Measurements from ENCODE around the gene SOWAHD. TPM values are rescaled to one million over a fixed set of nuclear protein-coding genes. Genes with fewer than 3 reads are reported as not detected.

The SOWAHD gene
- total RNA-seq, 1 experiment from 2014 or later = not detected

GRCh38 chrX:119759248-119759766 lies 919 bp downstream of the SOWAHD start:
- Mint-ChIP-seq H3K9me3 (ENCODE audit: low read depth, unreplicated experiment) (no peaks in the 10 kb centered on the region), H3K27me3 (ENCODE audit: unreplicated experiment) (no peaks in the 10 kb centered on the region), H3K4me1 (ENCODE audit: low read depth, unreplicated experiment) (peaks cover 16% of the 10 kb centered on the region), H3K4me3 (ENCODE audit: low read depth, unreplicated experiment) (peak overlapping the region; percentile 76), H3K27ac (ENCODE audit: unreplicated experiment) (no peak overlapping the region), H3K36me3 (ENCODE audit: insufficient read depth, unreplicated experiment) (peaks cover 12% of the 10 kb centered on the region)
- CTCF ChIA-PET = interaction anchor here (0.7 to 1.3 kb wide), 2 partner anchors 10 to 20 kb away, joined by 3 read pairs; no protein-coding TSS in a partner anchor
- no peak for TF ChIP-seq CTCF (IDR thresholded peaks at IDR 0.05; ENCODE audit: unreplicated experiment)
- no peak for DNase-seq
- intact Hi-C loops (cut with micrococcal nuclease; ENCODE audit: unreplicated experiment) = no loop called here
- BruUV-seq (replicated peaks) = no TSS peak

GRCh38 chrX:119760026-119760877 lies 1.9 kb downstream of the SOWAHD start:
- peaks cover 16% of the 10 kb centered on the region for H3K4me1 Mint-ChIP-seq (ENCODE audit: low read depth, unreplicated experiment)
- H3K27me3 Mint-ChIP-seq (ENCODE audit: unreplicated experiment) = no peaks in the 10 kb centered on the region
- peaks cover 12% of the 10 kb centered on the region for H3K36me3 Mint-ChIP-seq (ENCODE audit: insufficient read depth, unreplicated experiment)
- no peak for TF ChIP-seq CTCF (IDR thresholded peaks at IDR 0.05; ENCODE audit: unreplicated experiment)
- no peaks in the 10 kb centered on the region for H3K9me3 Mint-ChIP-seq (ENCODE audit: low read depth, unreplicated experiment)
- intact Hi-C loops (cut with micrococcal nuclease; ENCODE audit: unreplicated experiment) = no loop called here
- H3K27ac Mint-ChIP-seq (ENCODE audit: unreplicated experiment) = no peak overlapping the region
- BruUV-seq (replicated peaks) = no TSS peak
- no peak overlapping the region for H3K4me3 Mint-ChIP-seq (ENCODE audit: low read depth, unreplicated experiment)
- DNase-seq = no peak
- CTCF ChIA-PET = interaction anchor here (1.3 kb wide), 1 partner anchor 19 kb away, joined by 3 read pairs; no protein-coding TSS in a partner anchor

GRCh38 chrX:119762718-119763117 lies 4.3 kb downstream of the SOWAHD start:
- Mint-ChIP-seq H3K27ac (ENCODE audit: unreplicated experiment) (peak overlapping the region; percentile 6), H3K9me3 (ENCODE audit: low read depth, unreplicated experiment) (no peaks in the 10 kb centered on the region), H3K27me3 (ENCODE audit: unreplicated experiment) (no peaks in the 10 kb centered on the region), H3K4me1 (ENCODE audit: low read depth, unreplicated experiment) (peaks cover 18% of the 10 kb centered on the region), H3K36me3 (ENCODE audit: insufficient read depth, unreplicated experiment) (peaks cover 9% of the 10 kb centered on the region), H3K4me3 (ENCODE audit: low read depth, unreplicated experiment) (no peak overlapping the region)
- BruUV-seq (replicated peaks) = no TSS peak
- no peak for TF ChIP-seq CTCF (IDR thresholded peaks at IDR 0.05; ENCODE audit: unreplicated experiment)
- CTCF ChIA-PET = no interaction called here
- DNase-seq = no peak
- intact Hi-C loops (cut with micrococcal nuclease; ENCODE audit: unreplicated experiment) = no loop called here

- H3K4me3 Mint-ChIP-seq (ENCODE audit: low read depth, unreplicated experiment) = no peak overlapping the region
- TF ChIP-seq CTCF (IDR thresholded peaks at IDR 0.05; ENCODE audit: unreplicated experiment) = no peak
- peak; percentile 9 for DNase-seq
- CTCF ChIA-PET = no interaction called here
- H3K9me3 Mint-ChIP-seq (ENCODE audit: low read depth, unreplicated experiment) = no peaks in the 10 kb centered on the region
- no TSS peak for BruUV-seq (replicated peaks)
- peak overlapping the region; percentile 6 for H3K27ac Mint-ChIP-seq (ENCODE audit: unreplicated experiment)
- no peaks in the 10 kb centered on the region for H3K27me3 Mint-ChIP-seq (ENCODE audit: unreplicated experiment)
- H3K4me1 Mint-ChIP-seq (ENCODE audit: low read depth, unreplicated experiment) = peaks cover 23% of the 10 kb centered on the region
- intact Hi-C loops (cut with micrococcal nuclease; ENCODE audit: unreplicated experiment) = no loop called here
- peaks cover 5% of the 10 kb centered on the region for H3K36me3 Mint-ChIP-seq (ENCODE audit: insufficient read depth, unreplicated experiment)
These were observed 4.8 kb downstream of the SOWAHD start for GRCh38 chrX:119763181-119763580.
